Fibroblast of lung (primary cell): Measurements from ENCODE around the gene UVRAG. TPM values are rescaled to one million over a fixed set of nuclear protein-coding genes. Genes with fewer than 3 reads are reported as not detected.

ENCODE experiments used
- DNase-seq, 2 donors: peaks; one replicate each; pipeline versions ENCODE4 v3.0.0 to v3.0.0-alpha.2; 2010; ENCODE audit warnings: low read depth in 2 of 2
- H2AFZ ChIP-seq: 2 replicates; pipeline ENCODE4 v1.5.1; 2012; ENCODE audit warnings: low read length, control low read depth, inconsistent platforms
- H3K27ac ChIP-seq: 2 replicates; pipeline ENCODE4 v1.5.1; 2011; ENCODE audit warnings: low read length, control low read depth; ENCODE audit not compliant: insufficient read depth
- H3K27me3 ChIP-seq: 2 replicates; pipeline ENCODE4 v1.5.1; 2011; ENCODE audit warnings: mild to moderate bottlenecking, low read length; ENCODE audit not compliant: control insufficient read depth, insufficient read depth
- H3K36me3 ChIP-seq: 2 replicates; pipeline ENCODE4 v1.5.1; 2011; ENCODE audit warnings: low read length; ENCODE audit not compliant: control insufficient read depth, insufficient read depth
- H3K4me1 ChIP-seq: 2 replicates; pipeline ENCODE4 v1.5.1; 2011; ENCODE audit warnings: low read length; ENCODE audit not compliant: control insufficient read depth, insufficient read depth; ENCODE audit errors: extremely low read depth
- H3K4me2 ChIP-seq: 2 replicates; pipeline ENCODE4 v1.5.1; 2011; ENCODE audit warnings: low read length, control low read depth; ENCODE audit not compliant: insufficient read depth; ENCODE audit errors: extremely low read depth
- H3K4me3 ChIP-seq, 4 experiments: fragments of 200-600 bp in 1 of 4; sonication (generic) in 1 of 4; replicated peaks in 1 of 4; 2 replicates each; pipeline ENCODE4 v1.5.1; 2011 to 2016; ENCODE audit warnings: low read length in 4 of 4, low read depth in 3 of 4, mild to moderate bottlenecking in 3 of 4, control low read depth in 2 of 4, inconsistent platforms in 1 of 4, mixed read lengths in 1 of 4; ENCODE audit not compliant: insufficient read depth in 1 of 4; ENCODE audit errors: control extremely low read depth in 1 of 4
- H3K79me2 ChIP-seq: 2 replicates; pipeline ENCODE4 v1.5.1; 2012; ENCODE audit warnings: mild to moderate bottlenecking, low read length, inconsistent platforms; ENCODE audit not compliant: control insufficient read depth, insufficient read depth
- H3K9ac ChIP-seq: 2 replicates; pipeline ENCODE4 v1.5.1; 2011; ENCODE audit warnings: mild to moderate bottlenecking, low read length, control low read depth; ENCODE audit not compliant: insufficient read depth
- H3K9me3 ChIP-seq: 2 replicates; pipeline ENCODE4 v1.5.1; 2012; ENCODE audit warnings: low read depth, low read length; ENCODE audit not compliant: control insufficient read depth, insufficient read depth
- H4K20me1 ChIP-seq: 2 replicates; pipeline ENCODE4 v1.5.1; 2011; ENCODE audit warnings: low read length; ENCODE audit not compliant: control insufficient read depth, insufficient read depth; ENCODE audit errors: extremely low read depth
- CTCF ChIP-seq, 2 donors: IDR thresholded peaks in 1 of 2; conservative IDR thresholded peaks in 1 of 2; 1 replicate in 1 of 2; 2 replicates in 1 of 2; pipeline ENCODE4 v1.5.1; 2011 to 2012; ENCODE audit warnings: low read length in 2 of 2, control low read depth in 1 of 2, inconsistent platforms in 1 of 2, low read depth in 1 of 2, mild to moderate bottlenecking in 1 of 2
- EZH2 ChIP-seq: IDR thresholded peaks from 2 replicates; pipeline ENCODE4 v1.5.1; 2012; ENCODE audit warnings: low read length, control low read depth, mild to moderate bottlenecking; ENCODE audit errors: missing control alignments
- polyA plus RNA-seq, 2 donors: library from polyadenylated mRNA; depleted of rRNA in 1 of 2; stranded (reverse) in 1 of 2; unstranded in 1 of 2; fragments of >200 nt; gene quantifications; 2 replicates each; pipeline ENCODE4 v1.2.1, GENCODE V29; 2011 to 2012; ENCODE audit warnings: missing spikeins in 1 of 2
- total RNA-seq: library from RNA; depleted of rRNA; stranded (reverse); fragments of >200 nt; gene quantifications from 2 replicates; pipeline ENCODE4 v1.2.1, GENCODE V29; 2014

UVRAG gene
- total and polyA plus RNA-seq, 2 donors (not counting 1 experiment from before 2014, with no cell fraction given) = 15.8 to 22.1 TPM

- Histone ChIP-seq H3K27me3 (peaks cover 8% of the 10 kb centered on the region), H3K4me2 (no peak overlapping the region), H3K79me2 (no peaks in the 10 kb centered on the region), H3K4me1 (no peaks in the 10 kb centered on the region), H3K27ac (no peak overlapping the region), H3K9me3 (no peaks in the 10 kb centered on the region), H3K9ac (no peak overlapping the region), H3K4me3 (no peak overlapping the region), H2AFZ (no peak overlapping the region), H3K36me3 (no peaks in the 10 kb centered on the region), H4K20me1 (no peaks in the 10 kb centered on the region)
- TF ChIP-seq CTCF (conservative IDR thresholded peaks at IDR 0.05 in 1 of 2, IDR thresholded peaks at IDR 0.05 in 1 of 2; ENCODE audit: low read depth in 1 of 2, low read length in 2 of 2) (no peak), EZH2 (no peak)
- no peak for DNase-seq
Observed at GRCh38 chr11:75793966-75794365, 21.0 kb upstream of the UVRAG start.

- Histone ChIP-seq H3K79me2 (no peaks in the 10 kb centered on the region), H4K20me1 (no peaks in the 10 kb centered on the region), H3K9ac (no peak overlapping the region), H3K36me3 (no peaks in the 10 kb centered on the region), H3K9me3 (no peaks in the 10 kb centered on the region), H3K4me3 (no peak overlapping the region), H3K4me2 (no peak overlapping the region), H2AFZ (no peak overlapping the region), H3K4me1 (no peaks in the 10 kb centered on the region), H3K27ac (no peak overlapping the region), H3K27me3 (peaks cover 8% of the 10 kb centered on the region)
- TF ChIP-seq EZH2 (no peak), CTCF (conservative IDR thresholded peaks at IDR 0.05 in 1 of 2, IDR thresholded peaks at IDR 0.05 in 1 of 2; ENCODE audit: low read depth in 1 of 2, low read length in 2 of 2) (no peak)
- DNase-seq = no peak
Observed at GRCh38 chr11:75795276-75796090, 19.5 kb upstream of the UVRAG start.

- no peak overlapping the region for H3K27ac ChIP-seq
- no peaks in the 10 kb centered on the region for H3K79me2 ChIP-seq
- TF ChIP-seq CTCF (conservative IDR thresholded peaks at IDR 0.05 in 1 of 2, IDR thresholded peaks at IDR 0.05 in 1 of 2; ENCODE audit: low read depth in 1 of 2, low read length in 2 of 2) (no peak), EZH2 (no peak)
- no peak overlapping the region for H3K9ac ChIP-seq
- H4K20me1 ChIP-seq = no peaks in the 10 kb centered on the region
- no peak overlapping the region for H3K4me2 ChIP-seq
- H3K27me3 ChIP-seq = peaks cover 5% of the 10 kb centered on the region
- H3K4me1 ChIP-seq = no peaks in the 10 kb centered on the region
- no peak for DNase-seq
- H3K9me3 ChIP-seq = no peaks in the 10 kb centered on the region
- no peaks in the 10 kb centered on the region for H3K36me3 ChIP-seq
- no peak overlapping the region for H3K4me3 ChIP-seq
- no peak overlapping the region for H2AFZ ChIP-seq
Observed at GRCh38 chr11:75796091-75796435, 18.9 kb upstream of the UVRAG start.
